ENCODE measurements around the gene APMAP. TPM values are rescaled to one million over a fixed set of nuclear protein-coding genes. Genes with fewer than 3 reads are reported as not detected.

APMAP gene
- total RNA-seq, 1 experiment from 2014 or later, result 67.8 TPM

GRCh38 chr20:24986436-24987015 is 6.0 kb downstream of the APMAP start:
- TF ChIP-seq, protein P1, sequence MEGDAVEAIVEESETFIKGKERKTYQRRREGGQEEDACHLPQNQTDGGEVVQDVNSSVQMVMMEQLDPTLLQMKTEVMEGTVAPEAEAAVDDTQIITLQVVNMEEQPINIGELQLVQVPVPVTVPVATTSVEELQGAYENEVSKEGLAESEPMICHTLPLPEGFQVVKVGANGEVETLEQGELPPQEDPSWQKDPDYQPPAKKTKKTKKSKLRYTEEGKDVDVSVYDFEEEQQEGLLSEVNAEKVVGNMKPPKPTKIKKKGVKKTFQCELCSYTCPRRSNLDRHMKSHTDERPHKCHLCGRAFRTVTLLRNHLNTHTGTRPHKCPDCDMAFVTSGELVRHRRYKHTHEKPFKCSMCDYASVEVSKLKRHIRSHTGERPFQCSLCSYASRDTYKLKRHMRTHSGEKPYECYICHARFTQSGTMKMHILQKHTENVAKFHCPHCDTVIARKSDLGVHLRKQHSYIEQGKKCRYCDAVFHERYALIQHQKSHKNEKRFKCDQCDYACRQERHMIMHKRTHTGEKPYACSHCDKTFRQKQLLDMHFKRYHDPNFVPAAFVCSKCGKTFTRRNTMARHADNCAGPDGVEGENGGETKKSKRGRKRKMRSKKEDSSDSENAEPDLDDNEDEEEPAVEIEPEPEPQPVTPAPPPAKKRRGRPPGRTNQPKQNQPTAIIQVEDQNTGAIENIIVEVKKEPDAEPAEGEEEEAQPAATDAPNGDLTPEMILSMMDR (conservative IDR thresholded peaks at IDR 0.05), result no peak
- peaks cover 9% of the 10 kb centered on the region in 2 experiments for H3K4me1 Mint-ChIP-seq

More at GRCh38 chr20:24986436-24987015, 6.0 kb downstream of the APMAP start:
- no peaks in the 10 kb centered on the region; the same call in 1 of the 2 replicates for H3K27me3 Mint-ChIP-seq (ENCODE audit: low read depth)
- Histone ChIP-seq H2BK12ac (ENCODE audit: insufficient read length, low read depth, low read length) (peak overlapping the region; percentile 22), H2BK20ac (ENCODE audit: low read depth, low read length, poor library complexity, severe bottlenecking) (no peak overlapping the region), H3K18ac (ENCODE audit: insufficient read length, low read depth, low read length) (no peak overlapping the region), H4K20me1 (ENCODE audit: control insufficient read depth, insufficient read depth, insufficient read length) (no peaks in the 10 kb centered on the region), H3T11ph (ENCODE audit: low read length) (no peak overlapping the region), H3K27me3 (ENCODE audit: insufficient read depth, low read length) (no peaks in the 10 kb centered on the region), H2BK120ac (ENCODE audit: low read depth, low read length, poor library complexity, severe bottlenecking) (no peak overlapping the region), H4K5ac (ENCODE audit: insufficient read length, low read depth, low read length) (no peak overlapping the region), H3K4ac (ENCODE audit: low read depth, low read length) (no peak overlapping the region), H2BK5ac (ENCODE audit: insufficient read length, low read length) (no peak overlapping the region), H3K27ac (ENCODE audit: insufficient read length, low read depth, low read length) (no peak overlapping the region), H3K4me1 (ENCODE audit: insufficient read depth, low read length) (peaks cover 4% of the 10 kb centered on the region; the same call in 1 of the 2 replicates), H3K79me2 (ENCODE audit: insufficient read depth, low read length) (peaks cover 11% of the 10 kb centered on the region; the same call in 1 of the 2 replicates), H2BK15ac (ENCODE audit: low read depth, low read length) (no peak overlapping the region), H4K8ac (replicated peaks; ENCODE audit: insufficient read length, low read depth, low read length) (no peak overlapping the region), H2AK5ac (ENCODE audit: insufficient read length, low read length) (no peak overlapping the region), H3K23me2 (ENCODE audit: insufficient read length, low read depth, low read length, poor library complexity, severe bottlenecking) (no peaks in the 10 kb centered on the region), H3K4me2 (ENCODE audit: insufficient read depth, insufficient read length, low read length) (no peak overlapping the region), H3K9ac (ENCODE audit: extremely low read depth, insufficient read length, low read length) (no peak overlapping the region), H3K23ac (ENCODE audit: insufficient read length, low read depth, low read length) (no peak overlapping the region), H2AFZ (ENCODE audit: low read length) (no peak overlapping the region), H4K91ac (ENCODE audit: insufficient read length, low read depth, low read length) (no peak overlapping the region), H3K14ac (ENCODE audit: insufficient read depth, low read length) (no peak overlapping the region), H3K9me3 (ENCODE audit: control insufficient read depth, low read depth, low read length) (no peaks in the 10 kb centered on the region), H3K56ac (ENCODE audit: insufficient read length, low read depth, low read length) (no peak overlapping the region), H3K79me1 (ENCODE audit: insufficient read depth, low read depth, low read length, poor library complexity, severe bottlenecking) (peaks cover 3% of the 10 kb centered on the region)
- peak overlapping the region in 1 of 3 experiments; percentile 65; a peak in 2 of 7 replicates for H3K27ac Mint-ChIP-seq
- H3K36me3 Mint-ChIP-seq (ENCODE audit: insufficient read depth in 1 of 3, low read depth in 3 of 3), result peaks cover 16 to 27% (median 21%) of the 10 kb centered on the region in 3 experiments
- peak; percentile 14 for DNase-seq
- no peak overlapping the region for H3K4me3 Mint-ChIP-seq
- H3K9me3 Mint-ChIP-seq, result peaks cover 0 to under 1% of the 10 kb centered on the region in 2 experiments; a peak in 3 of 5 replicates
- no CpG with 5 or more reads among the region's 7 CpGs for WGBS (ENCODE audit: extremely low coverage, insufficient read length, low lambda C conversion rate)
